SK-N-SH treated with all-trans-retinoic acid at 6 μM for 48 hours (cell line): ENCODE data around the gene RESF1.

Source experiments
- BACH2 ChIP-seq: fragments of 250-450 bp; sonication (Bioruptor Pico); IDR thresholded peaks from 2 replicates; pipeline ENCODE4 v1.9.0; 2021; ENCODE audit warnings: mild to moderate bottlenecking, borderline replicate concordance
- ESRRG ChIP-seq: fragments of 250-450 bp; sonication (Bioruptor Pico); IDR thresholded peaks from 2 replicates; pipeline ENCODE4 v1.6.1; 2021; ENCODE audit warnings: mild to moderate bottlenecking
- PATZ1 ChIP-seq: fragments of 250-450 bp; sonication (Bioruptor Pico); IDR thresholded peaks from 2 replicates; pipeline ENCODE4 v1.8.0; 2020; ENCODE audit warnings: mild to moderate bottlenecking, moderate library complexity, borderline replicate concordance
- PPARA ChIP-seq: fragments of 250-450 bp; sonication (Bioruptor Pico); IDR thresholded peaks from 2 replicates; pipeline ENCODE4 v1.5.0; 2020; ENCODE audit warnings: mild to moderate bottlenecking, borderline replicate concordance
- SNAI2 ChIP-seq: fragments of 250-450 bp; sonication (Bioruptor Pico); IDR thresholded peaks from 2 replicates; pipeline ENCODE4 v1.5.0; 2020; ENCODE audit warnings: mild to moderate bottlenecking, moderate library complexity
- TSHZ2 ChIP-seq: fragments of 250-450 bp; sonication (Bioruptor Pico); IDR thresholded peaks from 2 replicates; pipeline ENCODE4 v1.5.0; 2020; ENCODE audit warnings: mild to moderate bottlenecking, moderate library complexity
- ZNF70 ChIP-seq: fragments of 450-650 bp; formaldehyde crosslinking; IDR thresholded peaks from 2 replicates; pipeline ENCODE4 v1.5.0; 2020; ENCODE audit warnings: mild to moderate bottlenecking, moderate library complexity

GRCh38 chr12:31964280-31964679 lies 5.1 kb downstream of the RESF1 start:
- TF ChIP-seq TSHZ2 (CRISPR knock-in tag) (no peak), PATZ1 (CRISPR knock-in tag) (no peak), PPARA (CRISPR knock-in tag) (no peak), BACH2 (no peak), SNAI2 (CRISPR knock-in tag) (no peak), ZNF70 (CRISPR knock-in tag) (no peak), ESRRG (no peak)
